Measurements from ENCODE around the gene IPO11.

The IPO11 gene

DNA sequence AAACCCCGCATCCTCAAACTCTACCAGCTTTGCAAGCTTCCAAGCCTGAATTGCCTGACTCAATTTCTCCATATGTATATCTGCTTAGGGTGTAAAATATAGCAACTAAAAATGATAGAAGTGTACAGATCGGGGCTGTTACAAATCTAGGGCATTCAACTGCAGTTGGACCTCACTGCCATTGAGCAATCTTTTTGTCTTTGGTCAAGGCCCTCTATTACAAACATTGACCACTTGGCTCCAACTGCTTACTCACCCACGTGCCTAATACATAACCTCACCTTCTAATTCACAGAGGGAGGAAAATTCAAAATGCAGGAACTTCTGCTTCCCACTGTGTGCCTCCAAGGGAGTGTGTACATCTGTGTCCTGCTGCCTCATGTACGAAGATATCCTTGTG lies 176.1 kb downstream of the IPO11 start:
- H3K27ac ChIP-seq, result no peak overlapping the region
- no peak overlapping the region for H3K4me3 ChIP-seq

DNA sequence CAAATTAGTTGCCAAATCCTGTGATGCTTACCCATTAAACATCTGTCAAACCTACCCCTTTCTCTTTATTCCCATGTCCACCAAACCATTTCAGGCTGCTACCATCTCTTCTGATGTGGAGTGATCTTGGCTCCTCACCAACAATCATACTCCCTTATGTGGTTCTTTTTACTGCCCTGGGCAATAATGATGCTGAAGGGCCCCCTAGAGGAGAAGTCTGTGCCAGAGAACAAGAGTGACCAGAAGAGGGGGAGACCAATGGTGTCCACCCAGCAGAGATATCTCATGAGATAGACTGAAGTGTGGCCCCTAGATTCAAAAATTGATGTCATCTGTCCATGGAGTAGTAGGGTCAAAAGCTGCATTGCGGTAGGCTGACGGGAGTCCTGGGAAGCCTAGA lies 176.9 kb downstream of the IPO11 start:
- Histone ChIP-seq H3K4me3 (no peak overlapping the region), H3K27ac (no peak overlapping the region)

DNA sequence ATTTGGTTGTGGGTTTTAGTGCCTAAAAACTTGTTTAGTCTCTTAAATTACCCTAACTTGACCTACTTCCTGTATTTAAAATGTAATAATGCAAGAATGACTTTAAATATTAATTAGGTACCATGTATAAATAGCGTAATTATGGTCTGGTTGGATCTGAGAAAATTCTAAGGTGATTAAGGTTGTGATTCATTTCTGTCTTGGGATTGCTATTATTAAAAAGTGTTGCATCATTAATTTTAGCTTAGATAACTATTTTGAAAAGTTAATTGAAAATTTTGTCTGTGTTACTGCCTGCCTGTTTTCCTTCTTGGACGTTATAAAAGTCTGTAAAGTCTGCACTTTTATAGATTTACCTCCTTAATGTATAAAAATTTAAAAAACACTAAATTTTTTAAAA lies 177.8 kb downstream of the IPO11 start:
- Histone ChIP-seq H3K4me3 (no peak overlapping the region), H3K27ac (no peak overlapping the region)

DNA sequence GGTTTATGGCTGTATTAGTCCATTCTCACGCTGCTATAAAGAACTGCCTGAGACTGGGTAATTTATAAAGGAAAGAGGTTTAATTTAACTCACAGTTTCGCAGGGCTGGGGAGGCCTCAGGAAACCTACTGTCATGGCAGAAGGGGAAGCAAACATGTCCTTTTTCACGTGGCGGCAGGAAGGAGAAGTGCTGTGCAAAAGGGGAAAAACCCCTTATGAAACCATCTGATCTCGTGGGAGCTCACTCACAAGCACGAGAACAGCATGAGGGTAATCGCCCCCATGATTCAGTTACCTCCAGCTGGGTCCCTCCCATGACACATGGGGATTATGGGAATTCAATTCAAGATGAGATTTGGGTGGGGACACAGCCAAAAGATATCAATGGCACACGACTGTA lies 180.0 kb downstream of the IPO11 start:
- no peak overlapping the region for H3K4me3 ChIP-seq
- H3K27ac ChIP-seq, result no peak overlapping the region

DNA sequence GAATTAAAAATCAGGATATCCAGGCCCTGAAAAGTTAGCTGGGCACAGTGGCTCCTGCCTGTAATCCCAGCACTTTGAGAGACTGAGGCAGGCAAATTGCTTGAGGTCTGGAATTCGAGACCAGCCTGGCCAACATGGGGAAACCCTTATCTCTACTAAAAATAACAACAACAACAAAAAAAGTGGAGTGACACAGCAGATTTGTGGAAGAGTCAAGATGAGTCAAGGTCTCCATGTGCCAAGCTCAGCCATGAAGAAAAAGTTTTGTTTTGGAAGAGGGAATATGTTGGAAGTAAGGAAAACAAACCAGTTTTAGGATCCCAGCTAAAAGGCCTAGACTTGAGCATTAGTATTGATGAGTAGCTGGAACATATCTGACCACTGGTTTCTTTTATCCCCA lies 180.8 kb downstream of the IPO11 start:
- Histone ChIP-seq H3K27ac (no peak overlapping the region), H3K4me3 (no peak overlapping the region)

DNA sequence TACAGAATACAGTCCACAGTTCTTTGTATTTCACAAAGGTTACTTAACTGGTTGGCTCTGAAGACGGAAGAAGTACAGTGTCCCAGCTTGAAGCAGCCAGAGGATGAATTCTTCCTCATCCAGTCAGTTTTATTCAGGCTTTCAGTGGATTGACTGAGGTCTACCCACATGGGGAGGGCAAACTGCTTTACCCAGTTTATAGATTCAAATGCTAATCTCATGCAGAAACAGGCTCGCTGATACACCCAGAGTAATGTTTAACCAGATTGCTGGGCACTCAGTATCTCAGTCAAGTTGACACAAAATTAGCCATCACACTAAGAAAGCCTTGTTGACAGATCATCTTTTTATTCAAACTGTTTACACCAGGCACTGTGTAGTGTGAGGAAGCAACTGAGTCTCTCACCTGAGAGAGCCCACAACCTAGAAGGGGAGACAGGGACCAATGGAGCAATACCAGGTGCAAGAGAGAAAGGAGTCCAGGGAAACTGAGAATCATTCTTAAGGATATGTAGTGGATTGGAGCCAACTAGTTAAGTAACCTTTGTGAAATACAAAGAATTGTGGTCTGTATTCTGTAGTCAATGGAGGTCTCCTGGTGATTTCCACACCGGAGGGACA lies 181.9 kb downstream of the IPO11 start:
- H3K4me3 ChIP-seq, result no peak overlapping the region
- no peak overlapping the region for H3K27ac ChIP-seq

DNA sequence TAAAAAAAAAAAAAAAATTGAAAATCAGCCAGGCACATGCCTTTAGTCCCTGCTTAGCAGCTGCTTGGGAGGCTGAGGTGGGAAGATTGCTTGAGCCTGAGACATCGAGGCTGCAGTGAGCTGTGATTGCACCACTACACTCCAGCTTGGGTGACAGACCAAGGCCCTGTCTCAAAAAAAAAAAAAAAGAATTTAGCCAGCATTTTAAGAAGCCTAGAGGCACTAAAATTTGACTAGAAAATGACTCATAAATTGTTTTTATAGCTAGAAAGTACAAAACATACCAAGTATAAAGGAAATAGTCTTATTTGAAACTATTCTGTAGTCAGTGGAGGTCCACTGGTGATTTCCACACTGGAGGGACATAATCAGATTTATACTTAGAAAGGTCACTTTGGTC lies 183.5 kb downstream of the IPO11 start:
- no peak overlapping the region for H3K27ac ChIP-seq
- no peak overlapping the region for H3K4me3 ChIP-seq

DNA sequence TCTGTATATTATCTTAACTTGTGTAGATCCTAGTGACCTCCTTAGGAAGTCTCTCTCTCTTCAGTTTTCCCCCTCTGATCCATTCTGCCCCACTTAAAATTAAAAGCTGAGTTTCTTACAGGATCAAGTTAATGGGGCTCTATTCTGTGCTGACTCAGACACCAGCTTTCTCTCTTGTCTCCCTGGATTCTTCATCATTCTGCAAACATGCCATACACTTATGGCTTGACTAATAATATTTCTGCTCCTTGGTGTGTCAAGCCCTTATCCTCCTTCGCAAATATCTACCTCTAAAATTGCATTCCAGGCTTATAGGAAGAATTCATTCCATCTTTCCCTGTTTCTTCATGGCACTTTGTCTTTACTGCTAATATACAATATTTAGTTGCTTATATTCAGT lies 184.1 kb downstream of the IPO11 start:
- Histone ChIP-seq H3K4me3 (no peak overlapping the region), H3K27ac (no peak overlapping the region)

DNA sequence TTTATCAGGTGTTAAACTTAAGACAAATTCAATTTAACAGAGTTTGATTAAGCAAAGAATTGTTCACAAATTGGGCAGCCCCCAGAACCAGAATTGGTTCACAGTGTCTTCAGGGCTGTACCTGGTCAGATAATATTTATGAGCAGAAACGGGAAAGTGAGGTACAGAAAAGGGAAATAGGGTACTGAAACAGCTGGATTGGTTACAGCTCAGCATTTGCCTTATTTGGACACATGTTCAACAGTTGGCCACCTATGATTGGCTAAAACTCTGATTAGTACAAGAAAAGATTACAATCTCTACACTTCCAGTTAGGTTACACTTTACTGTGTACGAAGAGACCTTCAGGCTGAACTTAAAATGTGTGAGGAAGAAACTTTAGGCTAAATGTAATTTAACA lies 184.8 kb downstream of the IPO11 start:
- no peak overlapping the region for H3K4me3 ChIP-seq

DNA sequence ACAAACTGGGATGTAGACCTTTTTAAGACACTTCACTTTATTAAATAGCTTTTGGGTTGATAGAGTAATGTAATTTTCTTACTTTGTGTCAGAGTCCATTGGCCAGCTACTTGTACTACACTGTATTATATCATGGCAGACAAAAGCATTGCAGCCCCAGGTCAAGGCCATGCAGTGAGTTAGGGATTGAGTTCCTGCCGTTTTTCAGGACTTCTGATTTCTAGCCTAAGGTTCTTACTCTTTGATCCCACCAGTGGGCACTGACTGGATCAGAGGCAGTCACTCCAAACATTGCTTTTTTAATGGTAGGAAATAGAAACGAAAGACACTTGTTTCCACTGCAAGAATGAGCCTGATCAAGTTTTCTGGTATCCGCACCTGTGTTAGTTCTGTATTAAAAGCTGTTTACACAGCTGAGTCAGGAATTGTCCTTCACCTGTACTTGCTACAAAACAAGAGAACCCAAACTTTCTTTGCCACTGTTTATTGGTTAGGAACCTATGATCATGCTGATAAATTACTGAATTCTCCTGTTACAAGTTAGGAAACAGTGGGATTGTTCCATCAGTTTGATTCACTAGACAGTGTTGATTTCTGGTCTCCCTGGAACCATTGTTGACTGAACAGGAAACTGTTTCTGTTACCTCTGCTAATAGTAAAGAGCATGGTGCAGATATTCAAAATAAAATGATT lies 188.1 kb downstream of the IPO11 start:
- Histone ChIP-seq H3K27ac (no peak overlapping the region), H3K4me3 (no peak overlapping the region)

More for the DNA sequence above, 184.8 kb downstream of the IPO11 start:
- H3K27ac ChIP-seq, result no peak overlapping the region

DNA sequence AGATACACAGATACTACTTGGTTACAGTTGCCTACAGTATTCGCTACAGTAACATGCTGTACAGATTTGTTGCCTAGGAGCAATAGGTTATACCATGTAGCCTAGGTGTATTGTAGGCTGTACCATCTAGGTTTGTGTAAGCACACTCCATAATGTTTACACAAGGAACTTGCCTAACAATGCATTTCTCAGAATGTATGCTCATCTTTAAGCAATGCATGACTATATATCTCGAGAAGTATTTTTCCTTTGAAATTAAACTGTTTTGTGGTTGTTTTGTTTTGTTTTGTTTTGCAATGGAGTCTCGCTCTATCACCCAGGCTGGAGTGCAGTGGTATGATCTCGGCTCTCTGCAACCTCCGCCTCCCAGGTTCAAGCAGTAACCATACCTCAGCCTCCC lies 191.4 kb downstream of the IPO11 start:
- Histone ChIP-seq H3K4me3 (no peak overlapping the region), H3K27ac (no peak overlapping the region)

DNA sequence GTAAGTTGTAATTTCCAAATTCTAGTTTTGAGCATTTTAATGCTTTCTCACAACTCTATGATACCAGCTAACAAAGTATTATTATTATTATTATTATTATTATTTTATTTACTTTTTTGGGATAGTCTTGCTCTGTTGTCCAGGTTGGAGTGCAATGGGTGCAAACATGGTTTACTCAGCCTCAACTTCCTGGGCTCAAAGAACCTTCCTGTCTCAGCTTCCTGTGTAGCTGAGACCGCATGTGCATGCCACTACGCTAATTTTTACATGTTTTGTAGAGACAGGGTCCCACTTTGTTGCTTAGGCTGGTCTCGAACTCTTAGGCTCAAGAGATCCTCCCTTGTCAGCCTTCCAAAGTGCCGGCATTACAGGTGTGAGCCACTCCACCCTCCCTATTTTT lies 193.1 kb downstream of the IPO11 start:
- H3K4me3 ChIP-seq, result no peak overlapping the region
- H3K27ac ChIP-seq, result no peak overlapping the region

DNA sequence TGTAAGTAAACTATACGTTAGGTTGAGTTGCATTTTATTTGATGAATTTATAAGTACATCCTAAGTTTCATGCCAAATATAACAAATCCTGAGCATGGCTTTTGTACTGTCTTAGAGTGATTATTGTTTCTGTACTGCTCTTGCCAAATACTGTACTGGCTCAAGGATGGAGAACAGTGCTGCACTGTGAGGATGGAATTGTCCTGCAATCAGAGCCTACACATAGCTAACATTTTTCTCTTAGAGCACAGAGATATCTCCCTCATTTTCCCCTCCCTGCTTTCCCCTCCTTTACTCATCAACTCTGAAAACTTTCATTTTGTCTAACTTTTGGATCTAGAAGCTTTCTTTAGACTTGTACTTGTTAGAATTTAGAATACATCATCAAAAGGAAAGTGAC lies 194.3 kb downstream of the IPO11 start:
- H3K27ac ChIP-seq, result no peak overlapping the region
- no peak overlapping the region for H3K4me3 ChIP-seq

DNA sequence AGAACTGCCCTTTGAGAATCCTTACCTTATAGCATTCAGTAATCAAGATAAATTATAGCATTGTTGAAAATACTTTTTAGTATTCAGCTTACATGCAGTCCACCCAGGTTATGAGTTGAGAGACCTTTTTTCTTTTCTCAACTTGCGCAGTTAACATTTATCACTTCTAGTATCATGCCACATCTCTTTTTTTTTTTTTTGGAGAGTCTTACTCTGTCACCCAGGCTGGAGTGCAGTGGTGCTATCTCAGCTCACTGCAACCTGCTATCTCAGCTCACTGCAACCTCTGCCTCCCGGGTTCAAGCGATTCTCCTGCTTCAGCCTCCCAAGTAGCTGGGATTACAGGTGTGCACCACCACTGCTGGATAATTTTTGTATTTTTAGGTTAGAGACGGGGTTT lies 195.1 kb downstream of the IPO11 start:
- no peak overlapping the region for H3K4me3 ChIP-seq
- H3K27ac ChIP-seq, result no peak overlapping the region

DNA sequence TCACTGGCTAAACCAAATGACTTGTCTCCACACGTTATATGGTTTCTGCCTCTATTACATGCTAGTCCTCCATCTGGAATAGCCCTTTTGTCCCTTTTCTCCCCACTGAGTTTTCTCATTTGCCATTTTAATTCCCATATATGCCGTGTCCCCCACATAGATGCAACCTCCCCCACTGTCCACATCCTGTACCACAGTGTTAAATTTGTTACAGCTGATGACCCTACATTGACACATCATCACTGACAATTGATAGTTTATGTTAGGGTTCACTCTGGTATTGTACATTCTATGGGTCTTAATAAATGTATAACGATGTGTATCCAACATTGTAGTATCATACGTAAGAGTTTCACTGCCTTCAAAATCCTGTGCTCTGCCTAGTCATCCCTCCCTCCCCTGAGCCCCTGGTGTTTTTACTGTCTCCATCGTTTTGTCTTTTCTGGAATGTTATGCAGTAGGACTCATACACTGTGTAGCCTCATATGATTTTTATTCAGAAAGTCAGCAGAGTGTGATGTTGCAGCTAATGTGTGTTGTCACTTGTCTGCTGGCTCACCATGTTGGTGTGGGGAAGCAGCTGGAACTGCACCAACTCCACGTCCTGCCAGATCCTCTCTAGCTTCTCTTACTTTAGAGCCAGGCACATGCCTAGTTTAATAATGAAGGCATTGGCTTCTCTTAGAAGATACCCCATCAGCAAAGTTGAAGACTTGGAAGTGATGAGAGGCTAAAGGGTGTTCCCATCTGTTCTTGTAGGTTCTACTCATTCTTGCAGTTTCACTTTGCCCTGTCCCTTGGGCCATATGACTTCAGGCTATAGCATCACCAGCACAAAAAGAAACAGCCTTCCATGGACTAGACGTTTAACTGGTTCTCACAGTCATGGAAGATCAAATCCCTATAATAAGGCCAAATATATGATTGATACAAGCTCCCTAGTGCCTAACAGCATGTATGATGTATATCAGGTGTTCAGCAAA lies 196.3 kb downstream of the IPO11 start:
- Histone ChIP-seq H3K4me3 (no peak overlapping the region), H3K27ac (no peak overlapping the region)

DNA sequence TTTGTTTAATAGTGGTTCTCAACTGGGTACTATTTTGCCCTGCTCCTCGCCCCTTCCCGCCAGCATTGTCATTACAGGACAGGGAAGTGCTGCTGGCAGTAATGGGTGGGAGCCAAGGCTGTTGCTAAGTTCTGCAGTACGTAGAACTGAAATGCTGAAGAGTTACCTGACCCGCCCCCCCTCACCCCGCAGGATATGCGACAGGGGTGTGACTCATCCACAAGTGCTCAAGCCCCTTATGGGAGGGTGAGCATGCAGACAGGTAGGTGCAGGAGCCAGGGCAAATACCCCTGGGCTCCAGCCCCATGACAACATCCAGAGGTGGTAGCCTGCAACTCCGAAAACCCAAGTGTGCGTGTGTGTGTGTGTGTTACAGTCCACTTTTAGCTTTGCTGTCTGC lies 201.8 kb downstream of the IPO11 start:
- Histone ChIP-seq H3K27ac (no peak overlapping the region), H3K4me3 (no peak overlapping the region)

DNA sequence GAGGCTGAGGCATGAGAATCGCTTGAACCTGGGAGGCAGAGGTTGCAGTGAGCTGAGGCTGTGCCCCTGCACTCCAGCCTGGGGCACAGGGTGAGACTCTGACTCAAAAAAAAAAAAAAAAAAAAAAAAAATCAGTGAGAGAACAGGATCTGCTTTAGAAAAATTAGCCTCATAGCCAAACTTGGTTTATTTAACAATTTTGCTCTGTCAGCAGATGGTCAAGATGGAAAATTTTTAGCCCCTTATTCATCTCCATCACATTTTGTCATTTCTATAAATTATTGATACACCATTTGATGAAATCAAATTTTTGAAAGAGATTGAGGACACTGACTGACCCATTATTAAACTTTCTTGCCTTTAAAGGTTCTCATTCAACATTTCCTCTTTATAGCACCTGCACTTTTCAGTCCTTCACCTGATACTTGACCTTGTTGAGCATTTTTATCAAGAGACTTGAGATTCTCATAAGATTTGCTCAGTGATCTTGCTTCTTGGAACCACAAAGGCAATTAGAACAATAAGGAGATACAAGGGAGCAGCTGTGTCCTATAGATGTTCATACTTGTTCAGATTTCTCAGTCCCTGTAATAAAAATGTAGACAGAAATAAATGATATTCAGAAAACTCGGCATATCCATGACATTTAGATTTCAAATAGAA lies 204.2 kb downstream of the IPO11 start:
- no peak overlapping the region for H3K27ac ChIP-seq
- no peak overlapping the region for H3K4me3 ChIP-seq

DNA sequence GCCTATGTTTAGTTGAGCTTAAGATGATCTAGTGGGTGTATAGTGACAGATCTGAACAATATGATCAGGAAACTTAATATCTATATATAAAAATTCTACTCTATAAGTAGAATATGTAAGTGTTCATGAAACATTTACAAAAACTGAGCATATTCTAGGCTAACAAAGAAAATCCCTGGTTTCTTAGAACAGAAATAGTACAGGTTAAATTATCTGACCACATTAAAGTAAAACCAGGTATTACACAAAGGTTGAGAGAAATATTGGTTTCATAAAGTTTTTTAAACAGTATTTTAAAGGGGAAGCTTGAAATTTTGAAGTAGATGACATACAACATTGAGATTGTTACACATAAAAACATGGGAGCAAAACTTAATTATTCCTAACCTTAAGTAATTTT lies 205.4 kb downstream of the IPO11 start:
- H3K27ac ChIP-seq, result no peak overlapping the region
- H3K4me3 ChIP-seq, result no peak overlapping the region

DNA sequence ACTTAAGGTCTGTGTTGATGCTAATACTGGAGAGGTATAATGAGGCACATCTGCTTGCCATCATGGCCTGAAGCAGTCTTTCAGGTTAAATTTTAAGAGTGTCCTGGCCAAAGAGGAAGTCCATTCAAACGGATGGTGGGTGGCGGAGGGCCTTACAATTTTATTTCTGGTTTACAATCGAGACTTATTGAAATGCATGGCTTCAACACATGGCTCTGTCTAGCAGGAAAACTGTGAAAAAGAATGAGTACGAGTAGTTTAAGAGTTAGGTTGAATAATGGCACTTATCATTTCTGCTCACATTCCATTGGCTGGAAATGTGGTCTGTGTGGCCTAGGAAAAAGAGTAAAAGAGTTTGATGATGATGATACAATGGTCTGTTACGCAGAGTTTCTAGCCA lies 208.2 kb downstream of the IPO11 start:
- no peak overlapping the region for H3K4me3 ChIP-seq
- no peak overlapping the region for H3K27ac ChIP-seq

DNA sequence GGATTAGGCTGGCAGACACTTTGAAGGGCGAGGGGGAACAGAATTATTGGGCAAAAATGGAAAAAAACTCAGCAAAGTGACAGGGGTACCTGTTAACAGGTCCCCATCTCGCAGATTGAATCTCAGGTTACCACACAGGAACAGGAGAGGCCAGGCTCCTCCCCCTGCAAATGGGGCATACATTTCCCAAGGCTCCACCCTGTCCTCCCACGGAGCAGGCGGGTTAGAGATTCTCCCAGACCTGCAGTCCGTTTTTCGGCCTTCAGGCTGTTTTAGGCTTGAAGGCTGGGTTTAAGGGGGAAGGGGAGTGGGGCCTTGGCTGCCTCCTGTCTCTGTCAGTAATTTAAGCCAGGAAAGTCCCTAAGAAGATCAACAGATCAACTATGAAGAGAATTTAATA lies 208.7 kb downstream of the IPO11 start:
- Histone ChIP-seq H3K4me3 (no peak overlapping the region), H3K27ac (no peak overlapping the region)
